ENCODE results near the gene CD200R1.

GRCh38 chr3:112889357-112889756 is 85.5 kb downstream of the CD200R1 start:
- no peak for TF ChIP-seq CTCF (IDR thresholded peaks at IDR 0.05; ENCODE audit: poor library complexity, severe bottlenecking)
- TF ChIP-seq POLR2AphosphoS5 (IDR thresholded peaks at IDR 0.05) = no peak
- TF ChIP-seq TAF1 (IDR thresholded peaks at IDR 0.05; ENCODE audit: low read depth) = no peak
- no peak for TF ChIP-seq SMC3 (conservative IDR thresholded peaks at IDR 0.05; ENCODE audit: poor library complexity)
